SK-N-MC (cell line): ENCODE data around the gene TMBIM1.

Experiments
- EZH2 ChIP-seq: fragments of 200-600 bp; sonication (generic); IDR thresholded peaks from one replicate; pipeline ENCODE4 v1.6.1; 2017; ENCODE audit warnings: antibody characterized with exemption
- FOXP2 ChIP-seq: optimal IDR thresholded peaks from 2 replicates; pipeline ENCODE3; 2011; ENCODE audit warnings: mild to moderate bottlenecking, moderate library complexity; ENCODE audit not compliant: insufficient read depth; ENCODE audit errors: extremely low read length, control extremely low read depth
- POLR2AphosphoS5 ChIP-seq: IDR thresholded peaks from 2 replicates; pipeline ENCODE4 v1.6.1; 2012; ENCODE audit warnings: mild to moderate bottlenecking, low read depth, low read length, borderline replicate concordance

DNA sequence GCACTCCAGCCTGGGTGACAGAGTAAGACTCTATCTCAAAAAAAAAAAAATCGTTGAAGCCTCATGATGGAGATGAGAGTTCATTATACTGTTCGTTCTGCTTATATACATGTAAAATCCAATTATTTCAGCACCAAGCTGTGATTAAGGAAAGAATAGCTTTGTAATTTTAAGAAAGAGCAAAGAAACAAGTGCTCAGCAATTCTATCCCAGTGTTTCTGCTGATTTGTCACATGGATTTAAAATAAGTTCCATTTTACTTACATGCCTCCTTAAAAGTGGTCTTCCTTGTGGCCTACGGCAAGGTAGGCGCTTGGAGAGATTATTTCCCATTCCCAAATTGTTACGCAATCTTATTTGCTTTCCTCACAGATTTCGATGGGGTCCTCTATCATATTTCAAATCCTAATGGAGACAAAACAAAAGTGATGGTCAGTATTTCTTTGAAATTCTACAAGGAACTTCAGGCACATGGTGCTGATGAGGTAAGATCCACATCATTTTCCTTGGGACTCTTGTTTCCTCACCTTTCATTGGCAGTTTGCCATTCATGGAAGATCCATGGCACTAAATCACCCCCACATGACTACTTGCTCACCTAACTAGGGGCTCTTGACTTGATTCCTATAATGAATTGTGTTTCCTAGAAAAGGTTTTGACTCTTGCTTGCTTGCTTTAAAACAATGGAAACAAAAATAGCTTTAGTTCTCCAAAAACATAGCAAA is 63.8 kb downstream of the TMBIM1 start:
- TF ChIP-seq EZH2 (no peak), POLR2AphosphoS5 (no peak), FOXP2 (no peak)
